ENCODE results near the gene FAM13C. TPM values are rescaled to one million over a fixed set of nuclear protein-coding genes. Genes with fewer than 3 reads are reported as not detected.
"Not testable (repeated sequence)": the region's sequence is repeated elsewhere in the genome, so short reads cannot be mapped to it uniquely, and the experiment has no call there.

FAM13C gene
- total RNA-seq, 1 experiment from 2014 or later, result 0.46 TPM

DNA sequence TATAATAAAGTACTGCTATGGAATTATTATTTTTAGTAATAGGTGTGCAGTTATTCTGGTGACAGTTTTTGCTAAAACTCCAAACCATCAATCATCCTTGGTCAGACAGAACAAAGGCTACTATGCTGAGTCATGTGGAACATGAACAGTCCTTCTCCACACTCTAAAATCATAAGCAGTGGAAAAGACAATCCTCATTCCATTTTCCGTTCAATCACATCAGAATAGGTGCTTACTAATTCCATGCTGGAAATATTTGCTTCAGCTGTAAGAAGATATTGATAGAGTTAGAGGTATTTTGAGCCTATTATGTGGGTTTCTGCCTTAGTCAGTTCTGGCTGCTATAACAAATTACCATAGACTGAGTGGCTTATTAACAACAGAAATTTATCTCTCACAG, 82.9 kb downstream of the FAM13C start:
- no peak for DNase-seq (ENCODE audit: low read depth)

DNA sequence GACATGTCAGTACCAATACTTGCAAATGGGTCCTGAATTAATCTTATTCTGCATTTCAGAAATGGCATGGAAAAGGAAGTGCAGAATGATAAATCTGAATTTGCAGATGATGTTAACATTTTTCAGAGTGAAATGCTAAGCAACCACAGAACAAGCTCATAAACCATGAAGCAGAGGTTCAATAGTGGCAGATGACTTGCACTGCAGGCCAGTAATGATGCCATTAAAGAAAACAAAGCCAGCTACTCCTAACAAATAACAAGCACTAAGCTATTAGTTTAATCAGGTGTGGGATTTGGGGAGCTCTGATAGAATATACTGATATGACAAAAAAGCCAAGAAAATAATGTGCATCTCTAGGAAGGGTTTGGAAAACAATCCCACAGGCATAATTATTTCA, 85.4 kb downstream of the FAM13C start:
- no peak for DNase-seq (ENCODE audit: low read depth)

GRCh38 chr10:59276133-59276532, 86.2 kb downstream of the FAM13C start:
- DNase-seq (ENCODE audit: low read depth), result no peak

- DNase-seq (ENCODE audit: low read depth), result no peak
Measured at GRCh38 chr10:59273445-59273844, 88.9 kb downstream of the FAM13C start.

GRCh38 chr10:59272061-59272460, 90.3 kb downstream of the FAM13C start:
- DNase-seq (ENCODE audit: low read depth), result no peak

- DNase-seq (ENCODE audit: low read depth), result no peak
Measured at GRCh38 chr10:59271160-59271559, 91.2 kb downstream of the FAM13C start.

- DNase-seq (ENCODE audit: low read depth), result no peak
Measured at GRCh38 chr10:59270492-59270891, 91.9 kb downstream of the FAM13C start.

DNA sequence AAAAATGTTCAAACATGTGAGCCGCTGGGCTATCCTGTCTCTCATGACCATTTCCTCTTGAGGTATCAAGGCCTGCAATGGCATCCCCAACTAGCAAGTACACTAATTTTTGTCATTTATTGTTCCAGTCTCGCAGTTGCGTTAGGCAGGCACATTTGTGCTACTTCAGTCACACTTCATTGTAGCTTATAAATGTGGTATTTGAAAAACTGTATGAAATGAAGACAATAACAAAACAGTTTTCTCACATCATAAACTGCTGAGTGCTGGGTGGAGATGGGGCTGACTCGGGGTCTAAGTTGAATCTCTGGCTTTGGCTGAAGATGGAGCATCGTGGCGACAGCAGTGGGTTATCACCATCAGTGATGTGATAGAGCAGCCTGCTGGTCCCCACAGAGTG, 92.7 kb downstream of the FAM13C start:
- no peak for DNase-seq (ENCODE audit: low read depth)

GRCh38 chr10:59268460-59268859, 93.9 kb downstream of the FAM13C start:
- no peak for DNase-seq (ENCODE audit: low read depth)

GRCh38 chr10:59266321-59266720, 96.0 kb downstream of the FAM13C start:
- no peak for DNase-seq (ENCODE audit: low read depth)

DNA sequence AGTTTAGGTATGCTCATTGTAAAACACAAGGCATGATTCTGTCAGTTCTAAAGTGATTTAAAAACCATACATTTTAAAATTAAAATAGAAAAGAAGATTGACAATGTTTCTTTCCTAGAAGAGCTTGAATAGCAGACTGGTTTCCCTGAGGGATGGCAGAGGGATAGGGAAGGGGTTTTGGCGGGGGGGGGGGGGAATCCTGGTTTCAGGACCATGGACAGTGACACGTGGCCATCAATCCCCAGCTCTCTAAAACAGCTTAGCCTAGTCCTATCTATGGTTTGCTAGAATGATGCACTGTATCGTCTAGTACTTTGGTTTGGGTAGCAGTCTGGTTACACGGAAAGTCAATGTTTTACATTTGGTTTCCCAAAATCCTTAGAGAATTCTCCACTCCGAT, 97.2 kb downstream of the FAM13C start:
- no peak for DNase-seq (ENCODE audit: low read depth)

GRCh38 chr10:59258890-59259289, 103.5 kb downstream of the FAM13C start:
- DNase-seq (ENCODE audit: low read depth), result no peak

GRCh38 chr10:59257224-59257623, 105.1 kb downstream of the FAM13C start:
- DNase-seq (ENCODE audit: low read depth), result no peak

- DNase-seq (ENCODE audit: low read depth), result no peak
Measured at GRCh38 chr10:59255463-59255862, 106.9 kb downstream of the FAM13C start.

DNA sequence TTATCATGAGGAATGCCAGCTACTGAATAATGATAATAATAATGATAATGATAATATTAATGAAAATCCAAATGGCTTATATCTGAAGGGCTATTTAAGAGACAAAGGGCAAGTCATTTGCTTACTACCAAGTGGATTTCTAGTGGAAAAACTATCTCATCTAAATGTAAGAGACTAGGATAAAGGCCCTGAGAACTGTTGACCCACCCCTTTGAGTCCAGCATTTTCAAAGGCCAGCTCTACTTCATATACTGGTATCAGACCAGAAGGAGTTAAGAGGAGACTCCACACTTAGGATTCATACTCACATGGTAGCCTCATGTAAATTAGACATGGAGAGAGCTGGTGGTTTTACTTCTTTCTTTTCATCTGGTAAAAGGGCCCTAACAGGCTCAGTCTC, 109.9 kb downstream of the FAM13C start:
- DNase-seq (ENCODE audit: low read depth), result no peak

- no peak for DNase-seq (ENCODE audit: low read depth)
Measured at GRCh38 chr10:59245686-59246085, 116.7 kb downstream of the FAM13C start.

- DNase-seq (ENCODE audit: low read depth), result no peak
Measured at GRCh38 chr10:59244871-59245270, 117.5 kb downstream of the FAM13C start.

GRCh38 chr10:59243611-59244195, 118.6 kb downstream of the FAM13C start:
- no peak for DNase-seq (ENCODE audit: low read depth)

- DNase-seq (ENCODE audit: low read depth), result no peak
Measured at GRCh38 chr10:59242991-59243390, 119.4 kb downstream of the FAM13C start.

DNA sequence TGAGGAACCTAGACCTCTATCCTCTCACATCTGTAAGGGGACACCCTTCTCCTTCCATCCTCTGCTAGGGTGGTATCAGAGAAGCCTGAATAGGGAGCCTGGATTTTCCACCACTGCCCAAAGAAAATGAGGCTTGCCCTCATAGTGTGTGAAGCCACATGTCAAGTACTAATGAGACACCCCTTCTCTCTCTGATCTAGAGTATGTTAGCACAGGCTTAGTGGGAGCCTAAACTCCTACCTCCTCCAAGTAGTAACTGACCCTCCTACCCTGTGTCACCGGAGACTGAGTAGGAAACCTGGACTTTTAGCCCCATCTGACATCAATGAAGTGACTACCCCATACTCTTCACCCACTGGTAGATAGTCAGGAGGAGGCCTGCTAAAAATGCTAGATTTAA, 120.3 kb downstream of the FAM13C start:
- DNase-seq (ENCODE audit: low read depth), result no peak

DNA sequence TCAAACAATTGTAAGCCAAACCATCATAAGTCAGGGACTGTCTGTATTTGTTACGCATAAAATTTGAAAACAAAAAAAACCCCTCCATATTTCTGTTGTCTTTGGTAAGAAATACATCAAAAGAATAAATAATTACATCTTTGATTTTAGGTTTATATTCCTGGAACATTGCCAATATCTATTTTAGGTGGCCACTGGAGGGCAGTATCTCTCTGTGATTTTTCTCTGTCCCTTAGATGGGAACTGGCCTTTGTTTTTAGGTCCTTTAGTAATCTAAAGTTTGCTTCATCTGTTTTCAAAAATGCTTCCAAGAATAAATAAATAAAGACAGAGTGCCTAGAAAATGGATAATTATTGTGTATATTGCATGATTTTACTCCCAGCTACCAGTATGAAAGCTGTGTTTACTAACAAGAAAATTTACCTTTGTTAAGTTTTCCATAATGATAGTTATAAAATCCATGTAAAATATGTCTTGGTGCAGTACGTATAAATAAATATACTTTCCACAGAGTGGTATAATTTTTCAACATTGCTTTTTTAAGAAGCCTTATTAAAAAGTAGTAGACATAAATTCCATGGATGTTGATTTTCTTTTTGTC, 121.7 kb downstream of the FAM13C start:
- peak; percentile 9 for DNase-seq (ENCODE audit: low read depth)

- not testable (repeated sequence) for DNase-seq (ENCODE audit: low read depth)
Measured at GRCh38 chr10:59239108-59239507, 123.2 kb downstream of the FAM13C start.

DNA sequence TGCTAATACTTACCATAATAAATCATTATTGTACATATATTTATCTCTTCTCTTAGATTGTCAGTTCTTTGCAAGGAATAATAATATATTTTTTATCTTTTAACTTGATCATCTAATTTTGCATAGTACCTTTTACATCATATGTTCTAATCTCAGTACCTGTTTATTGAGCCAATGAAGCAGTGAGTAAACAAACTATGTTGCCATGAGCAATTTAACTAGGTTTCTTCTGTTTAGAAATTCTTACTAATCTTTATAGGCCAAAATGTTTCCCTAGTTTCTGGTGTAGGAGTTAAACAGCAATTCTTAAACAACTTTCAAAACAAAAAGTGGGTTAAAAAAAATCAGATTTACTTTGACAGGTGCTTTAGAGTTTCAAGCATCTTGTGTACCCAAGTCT, 124.6 kb downstream of the FAM13C start:
- DNase-seq (ENCODE audit: low read depth), result no peak

GRCh38 chr10:59236064-59236697, 126.2 kb downstream of the FAM13C start:
- DNase-seq (ENCODE audit: low read depth), result no peak
